ENCODE results near the gene PROB1. TPM values are rescaled to one million over a fixed set of nuclear protein-coding genes. Genes with fewer than 3 reads are reported as not detected.

The PROB1 gene
- total and polyA plus RNA-seq, 9 of the 15 experiments (the other 6 are each of a cell fraction or from before 2014, with no cell fraction given): 0.01 to 1.8 (median 0.47) TPM

DNA sequence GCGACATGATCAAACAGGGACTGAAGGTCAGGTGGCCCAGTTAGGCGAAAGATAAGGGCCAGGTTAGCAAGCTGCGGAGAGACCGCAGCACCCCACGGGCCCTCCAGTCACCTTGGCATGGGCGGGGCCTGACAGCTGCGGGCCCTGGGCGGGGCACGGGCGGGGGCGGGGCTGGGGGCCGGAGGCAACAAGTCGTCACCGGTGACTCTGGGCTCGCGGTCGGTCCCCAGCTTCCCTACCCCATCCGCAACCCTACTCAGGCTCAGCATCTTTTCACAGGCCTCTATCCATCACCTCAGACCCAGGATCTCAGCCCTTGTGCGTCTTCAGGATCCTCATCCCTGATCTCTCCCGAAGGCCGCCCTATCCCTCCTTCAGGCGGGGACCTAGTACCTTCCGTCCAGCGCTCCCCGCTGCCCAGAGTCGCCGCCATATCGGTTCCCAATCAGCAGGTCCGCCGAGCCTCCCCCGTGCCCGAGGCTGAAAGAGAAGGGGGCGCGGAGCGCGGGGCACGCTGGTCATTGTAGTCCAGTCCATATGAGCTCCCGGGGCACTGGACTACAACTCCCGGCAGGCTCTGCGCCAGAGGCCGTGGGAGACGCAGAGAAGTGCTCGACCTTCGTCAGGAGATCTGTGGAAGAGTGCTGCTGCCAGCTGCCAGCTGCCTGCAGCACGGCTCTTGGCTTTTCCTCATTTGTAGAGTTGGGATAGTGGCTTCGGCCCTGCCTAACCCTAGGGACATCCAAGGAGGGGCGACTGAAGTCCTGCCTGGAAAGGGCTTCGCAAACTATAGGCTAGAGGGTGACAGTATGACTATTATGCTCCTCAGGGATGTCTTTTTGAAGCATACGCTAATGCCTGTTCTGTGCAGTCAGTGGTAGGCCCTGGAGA lies 44.4 kb upstream of the PROB1 start, which contains the start of gene DNAJC18 (continued):
- TF ChIP-seq ZNF699 (CRISPR knock-in tag; IDR thresholded peaks at IDR 0.05; ENCODE audit: insufficient replicate concordance) (no peak), ZNF561 (CRISPR knock-in tag; conservative IDR thresholded peaks at IDR 0.05) (no peak), ZSCAN29 (IDR thresholded peaks at IDR 0.05) (no peak), ZFP1 (CRISPR knock-in tag; IDR thresholded peaks at IDR 0.05) (no peak), POLR2A (conservative IDR thresholded peaks at IDR 0.05) (peak; percentile 64), SRSF1 (IDR thresholded peaks at IDR 0.05; ENCODE audit: low read depth, low read length) (no peak), ZNF79 (CRISPR knock-in tag; IDR thresholded peaks at IDR 0.05; ENCODE audit: low read depth) (no peak), PHF8 (IDR thresholded peaks at IDR 0.05; ENCODE audit: borderline replicate concordance, low read length) (peak; percentile 67; the same call in 1 of the 2 replicates), CXXC5 (CRISPR knock-in tag; IDR thresholded peaks at IDR 0.05) (peak; percentile 74), PCBP1 (IDR thresholded peaks at IDR 0.05; ENCODE audit: low read depth, low read length, poor library complexity, severe bottlenecking) (no peak), HCFC1 (IDR thresholded peaks at IDR 0.05; ENCODE audit: low read depth, low read length) (peak; percentile 95), FOXJ2 (tag; IDR thresholded peaks at IDR 0.05) (no peak)
- TF ChIP-seq, protein P1, sequence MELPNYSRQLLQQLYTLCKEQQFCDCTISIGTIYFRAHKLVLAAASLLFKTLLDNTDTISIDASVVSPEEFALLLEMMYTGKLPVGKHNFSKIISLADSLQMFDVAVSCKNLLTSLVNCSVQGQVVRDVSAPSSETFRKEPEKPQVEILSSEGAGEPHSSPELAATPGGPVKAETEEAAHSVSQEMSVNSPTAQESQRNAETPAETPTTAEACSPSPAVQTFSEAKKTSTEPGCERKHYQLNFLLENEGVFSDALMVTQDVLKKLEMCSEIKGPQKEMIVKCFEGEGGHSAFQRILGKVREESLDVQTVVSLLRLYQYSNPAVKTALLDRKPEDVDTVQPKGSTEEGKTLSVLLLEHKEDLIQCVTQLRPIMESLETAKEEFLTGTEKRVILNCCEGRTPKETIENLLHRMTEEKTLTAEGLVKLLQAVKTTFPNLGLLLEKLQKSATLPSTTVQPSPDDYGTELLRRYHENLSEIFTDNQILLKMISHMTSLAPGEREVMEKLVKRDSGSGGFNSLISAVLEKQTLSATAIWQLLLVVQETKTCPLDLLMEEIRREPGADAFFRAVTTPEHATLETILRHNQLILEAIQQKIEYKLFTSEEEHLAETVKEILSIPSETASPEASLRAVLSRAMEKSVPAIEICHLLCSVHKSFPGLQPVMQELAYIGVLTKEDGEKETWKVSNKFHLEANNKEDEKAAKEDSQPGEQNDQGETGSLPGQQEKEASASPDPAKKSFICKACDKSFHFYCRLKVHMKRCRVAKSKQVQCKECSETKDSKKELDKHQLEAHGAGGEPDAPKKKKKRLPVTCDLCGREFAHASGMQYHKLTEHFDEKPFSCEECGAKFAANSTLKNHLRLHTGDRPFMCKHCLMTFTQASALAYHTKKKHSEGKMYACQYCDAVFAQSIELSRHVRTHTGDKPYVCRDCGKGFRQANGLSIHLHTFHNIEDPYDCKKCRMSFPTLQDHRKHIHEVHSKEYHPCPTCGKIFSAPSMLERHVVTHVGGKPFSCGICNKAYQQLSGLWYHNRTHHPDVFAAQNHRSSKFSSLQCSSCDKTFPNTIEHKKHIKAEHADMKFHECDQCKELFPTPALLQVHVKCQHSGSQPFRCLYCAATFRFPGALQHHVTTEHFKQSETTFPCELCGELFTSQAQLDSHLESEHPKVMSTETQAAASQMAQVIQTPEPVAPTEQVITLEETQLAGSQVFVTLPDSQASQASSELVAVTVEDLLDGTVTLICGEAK (IDR thresholded peaks at IDR 0.05): 0 out of 2 replicates have a peak, but pooled peaks have one; percentile 38
- TF ChIP-seq, protein P1 (CRISPR knock-in tag; IDR thresholded peaks at IDR 0.05): no peak
- TF ChIP-seq, protein P2, sequence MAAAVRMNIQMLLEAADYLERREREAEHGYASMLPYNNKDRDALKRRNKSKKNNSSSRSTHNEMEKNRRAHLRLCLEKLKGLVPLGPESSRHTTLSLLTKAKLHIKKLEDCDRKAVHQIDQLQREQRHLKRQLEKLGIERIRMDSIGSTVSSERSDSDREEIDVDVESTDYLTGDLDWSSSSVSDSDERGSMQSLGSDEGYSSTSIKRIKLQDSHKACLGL (CRISPR knock-in tag; IDR thresholded peaks at IDR 0.05; ENCODE audit: borderline replicate concordance, poor library complexity, severe bottlenecking): no peak
- TF ChIP-seq, protein P3, sequence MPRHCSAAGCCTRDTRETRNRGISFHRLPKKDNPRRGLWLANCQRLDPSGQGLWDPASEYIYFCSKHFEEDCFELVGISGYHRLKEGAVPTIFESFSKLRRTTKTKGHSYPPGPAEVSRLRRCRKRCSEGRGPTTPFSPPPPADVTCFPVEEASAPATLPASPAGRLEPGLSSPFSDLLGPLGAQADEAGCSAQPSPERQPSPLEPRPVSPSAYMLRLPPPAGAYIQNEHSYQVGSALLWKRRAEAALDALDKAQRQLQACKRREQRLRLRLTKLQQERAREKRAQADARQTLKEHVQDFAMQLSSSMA (CRISPR knock-in tag; IDR thresholded peaks at IDR 0.05): no peak
